ENCODE measurements around the gene ATAD3B. TPM values are rescaled to one million over a fixed set of nuclear protein-coding genes. Genes with fewer than 3 reads are reported as not detected.

Gene ATAD3B
- total RNA-seq, 1 experiment from 2014 or later = 62.9 TPM

DNA sequence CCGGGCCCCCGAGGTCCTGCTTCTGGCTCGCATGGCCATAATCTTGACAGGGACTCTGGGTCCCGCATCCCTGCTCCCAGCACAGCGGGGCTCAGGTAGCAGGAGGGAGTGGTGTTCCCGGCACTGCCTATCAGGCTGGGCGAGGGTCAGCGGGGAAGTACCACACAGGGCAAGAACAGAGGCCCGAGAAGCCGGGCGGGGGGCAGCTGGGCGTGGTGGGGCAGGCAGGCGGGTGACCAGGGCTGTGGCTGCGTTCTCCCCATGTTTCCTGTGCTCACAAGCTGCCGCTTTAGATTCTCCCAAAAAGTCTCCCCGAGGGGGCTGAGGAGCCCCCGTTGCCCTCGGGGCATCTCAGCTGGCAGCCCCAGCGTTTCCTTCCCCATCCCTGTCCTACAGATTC is 18.3 kb downstream of the ATAD3B start:
- RAD21 ChIA-PET (ENCODE audit: low non-redundant PET in 1 of 2, low total read pairs in 2 of 2, uncharacterized antibody in 2 of 2, unreplicated experiment in 2 of 2) = no interaction called here
- H3K79me2 ChIP-seq (ENCODE audit: insufficient read depth, low read length) = peaks cover 11% of the 10 kb centered on the region; the same call in 1 of the 2 replicates
- no peaks in the 10 kb centered on the region for H3K4me1 ChIP-seq (ENCODE audit: control insufficient read depth in 1 of 2, insufficient read depth in 2 of 2, low read length in 2 of 2)
- H3K4me2 ChIP-seq (ENCODE audit: low read length) = no peak overlapping the region
- TF ChIP-seq, protein P1, sequence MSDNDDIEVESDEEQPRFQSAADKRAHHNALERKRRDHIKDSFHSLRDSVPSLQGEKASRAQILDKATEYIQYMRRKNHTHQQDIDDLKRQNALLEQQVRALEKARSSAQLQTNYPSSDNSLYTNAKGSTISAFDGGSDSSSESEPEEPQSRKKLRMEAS (IDR thresholded peaks at IDR 0.05) = no peak
- TF ChIP-seq RAD21 (IDR thresholded peaks at IDR 0.05; ENCODE audit: low read depth) (no peak), FOSL1 (IDR thresholded peaks at IDR 0.05; ENCODE audit: low read depth) (no peak), TCF7L2 (IDR thresholded peaks at IDR 0.05; ENCODE audit: borderline replicate concordance, extremely low read depth, insufficient read depth, insufficient read length) (no peak), EGR1 (IDR thresholded peaks at IDR 0.05; ENCODE audit: low read depth) (no peak), YY1 (IDR thresholded peaks at IDR 0.05; ENCODE audit: extremely low read depth, insufficient replicate concordance, low read depth, low read length) (no peak), SP1 (IDR thresholded peaks at IDR 0.05; ENCODE audit: low read depth) (no peak), EZH2 (IDR thresholded peaks at IDR 0.05) (no peak)
- TF ChIP-seq, protein P2, sequence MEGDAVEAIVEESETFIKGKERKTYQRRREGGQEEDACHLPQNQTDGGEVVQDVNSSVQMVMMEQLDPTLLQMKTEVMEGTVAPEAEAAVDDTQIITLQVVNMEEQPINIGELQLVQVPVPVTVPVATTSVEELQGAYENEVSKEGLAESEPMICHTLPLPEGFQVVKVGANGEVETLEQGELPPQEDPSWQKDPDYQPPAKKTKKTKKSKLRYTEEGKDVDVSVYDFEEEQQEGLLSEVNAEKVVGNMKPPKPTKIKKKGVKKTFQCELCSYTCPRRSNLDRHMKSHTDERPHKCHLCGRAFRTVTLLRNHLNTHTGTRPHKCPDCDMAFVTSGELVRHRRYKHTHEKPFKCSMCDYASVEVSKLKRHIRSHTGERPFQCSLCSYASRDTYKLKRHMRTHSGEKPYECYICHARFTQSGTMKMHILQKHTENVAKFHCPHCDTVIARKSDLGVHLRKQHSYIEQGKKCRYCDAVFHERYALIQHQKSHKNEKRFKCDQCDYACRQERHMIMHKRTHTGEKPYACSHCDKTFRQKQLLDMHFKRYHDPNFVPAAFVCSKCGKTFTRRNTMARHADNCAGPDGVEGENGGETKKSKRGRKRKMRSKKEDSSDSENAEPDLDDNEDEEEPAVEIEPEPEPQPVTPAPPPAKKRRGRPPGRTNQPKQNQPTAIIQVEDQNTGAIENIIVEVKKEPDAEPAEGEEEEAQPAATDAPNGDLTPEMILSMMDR (IDR thresholded peaks at IDR 0.05 in 2 of 3, conservative IDR thresholded peaks at IDR 0.05 in 1 of 3; ENCODE audit: borderline replicate concordance in 1 of 3, insufficient read depth in 1 of 3, low read depth in 2 of 3, low read length in 2 of 3) = no peak
- H3K27me3 ChIP-seq (ENCODE audit: insufficient read depth, low read length) = no peaks in the 10 kb centered on the region
- H2AFZ ChIP-seq (ENCODE audit: low read depth, low read length, poor library complexity, severe bottlenecking) = no peak overlapping the region
- peaks cover 11 to 60% of the 10 kb centered on the region in 2 experiments; a peak in 3 of 4 replicates for H3K36me3 ChIP-seq (ENCODE audit: control insufficient read depth in 1 of 2, insufficient read depth in 2 of 2, low read length in 2 of 2)
- no peaks in the 10 kb centered on the region; a peak in 1 of 4 replicates for H3K9me3 ChIP-seq (ENCODE audit: control insufficient read depth in 1 of 2, insufficient read depth in 1 of 2, low read depth in 1 of 2, low read length in 2 of 2)
- ATAC-seq (no peak), DNase-seq (ENCODE audit: low read depth, low spot score) (no peak)
- no peaks in the 10 kb centered on the region for H4K20me1 ChIP-seq (ENCODE audit: insufficient read depth)
- POLR2A ChIA-PET = no interaction called here
- H3K4me3 ChIP-seq (replicated peaks in 1 of 2; ENCODE audit: low read depth in 1 of 2, low read length in 2 of 2) = no peak overlapping the region
- H3K9me2 ChIP-seq (ENCODE audit: insufficient read depth) = no peaks in the 10 kb centered on the region
- BruUV-seq (replicated peaks) = no TSS peak
- CTCF ChIA-PET = no interaction called here
- H3K27ac ChIP-seq (ENCODE audit: low read depth, low read length) = no peak overlapping the region
- intact Hi-C loops (cut with micrococcal nuclease) = no loop called here
- no peak overlapping the region for H3K9ac ChIP-seq (ENCODE audit: low read length)
